ENCODE measurements around the gene LRMDA.

GRCh38 chr10:75483188-75483587, 51.8 kb downstream of the LRMDA start:
- no peak for TF ChIP-seq CTCF (IDR thresholded peaks at IDR 0.05)
- TF ChIP-seq EZH2 (IDR thresholded peaks at IDR 0.05), result no peak

Measured in neural progenitor cell (in vitro differentiated cells).